Measurements from ENCODE around the gene CLN3.

The CLN3 gene

GRCh38 chr16:28504707-28505404, 13.0 kb upstream of the CLN3 start:
- Histone ChIP-seq H3F3A (ENCODE audit: control insufficient read depth, insufficient read depth) (no peaks in the 10 kb centered on the region), H3K9me3 (ENCODE audit: control insufficient read depth, insufficient read depth, low read length) (no peaks in the 10 kb centered on the region), H3K4me1 (ENCODE audit: control insufficient read depth, low read length) (peaks cover 15% of the 10 kb centered on the region), H3K36me3 (ENCODE audit: control insufficient read depth, low read length) (no peaks in the 10 kb centered on the region), H3K4me3 (ENCODE audit: low read length) (no peak overlapping the region), H3K27ac (ENCODE audit: low read depth, low read length) (no peak overlapping the region), H3K4me2 (ENCODE audit: low read length) (no peak overlapping the region), H3K79me2 (ENCODE audit: control insufficient read depth, low read length) (no peaks in the 10 kb centered on the region), H3K9me2 (replicated peaks; ENCODE audit: control insufficient read depth, low read length) (no peaks in the 10 kb centered on the region), H4K20me1 (ENCODE audit: control insufficient read depth, insufficient read depth, low read depth, low read length) (no peaks in the 10 kb centered on the region), H3K27me3 (ENCODE audit: control insufficient read depth, low read length) (peaks cover 41% of the 10 kb centered on the region)
- TF ChIP-seq CTCF (IDR thresholded peaks at IDR 0.05; ENCODE audit: low read depth, low read length, poor library complexity, severe bottlenecking) (no peak), EZH2phosphoT487 (IDR thresholded peaks at IDR 0.05; ENCODE audit: borderline replicate concordance, low read length) (no peak)

GRCh38 chr16:28503470-28504259, 11.8 kb upstream of the CLN3 start:
- H3K36me3 ChIP-seq (ENCODE audit: control insufficient read depth, low read length) = no peaks in the 10 kb centered on the region
- no peak overlapping the region for H3K4me3 ChIP-seq (ENCODE audit: low read length)
- H4K20me1 ChIP-seq (ENCODE audit: control insufficient read depth, insufficient read depth, low read depth, low read length) = no peaks in the 10 kb centered on the region
- TF ChIP-seq CTCF (IDR thresholded peaks at IDR 0.05; ENCODE audit: low read depth, low read length, poor library complexity, severe bottlenecking) (no peak), EZH2phosphoT487 (IDR thresholded peaks at IDR 0.05; ENCODE audit: borderline replicate concordance, low read length) (no peak)
- H3K27me3 ChIP-seq (ENCODE audit: control insufficient read depth, low read length) = peaks cover 42% of the 10 kb centered on the region
- no peaks in the 10 kb centered on the region for H3F3A ChIP-seq (ENCODE audit: control insufficient read depth, insufficient read depth)
- no peak overlapping the region for H3K4me2 ChIP-seq (ENCODE audit: low read length)
- no peak overlapping the region for H3K27ac ChIP-seq (ENCODE audit: low read depth, low read length)
- no peaks in the 10 kb centered on the region for H3K9me2 ChIP-seq (replicated peaks; ENCODE audit: control insufficient read depth, low read length)
- H3K9me3 ChIP-seq (ENCODE audit: control insufficient read depth, insufficient read depth, low read length) = no peaks in the 10 kb centered on the region
- H3K79me2 ChIP-seq (ENCODE audit: control insufficient read depth, low read length) = no peaks in the 10 kb centered on the region
- H3K4me1 ChIP-seq (ENCODE audit: control insufficient read depth, low read length) = peaks cover 15% of the 10 kb centered on the region

- TF ChIP-seq EZH2phosphoT487 (IDR thresholded peaks at IDR 0.05; ENCODE audit: borderline replicate concordance, low read length) (no peak), CTCF (IDR thresholded peaks at IDR 0.05; ENCODE audit: low read depth, low read length, poor library complexity, severe bottlenecking) (no peak)
- Histone ChIP-seq H3K4me1 (ENCODE audit: control insufficient read depth, low read length) (0 out of 2 replicates have a peak, but pooled peaks cover 5% of the 10 kb centered on the region), H3K9me2 (replicated peaks; ENCODE audit: control insufficient read depth, low read length) (no peaks in the 10 kb centered on the region), H4K20me1 (ENCODE audit: control insufficient read depth, insufficient read depth, low read depth, low read length) (no peaks in the 10 kb centered on the region), H3K4me2 (ENCODE audit: low read length) (no peak overlapping the region), H3K36me3 (ENCODE audit: control insufficient read depth, low read length) (no peaks in the 10 kb centered on the region), H3K27me3 (ENCODE audit: control insufficient read depth, low read length) (peaks cover 36% of the 10 kb centered on the region), H3K27ac (ENCODE audit: low read depth, low read length) (no peak overlapping the region), H3F3A (ENCODE audit: control insufficient read depth, insufficient read depth) (no peaks in the 10 kb centered on the region), H3K4me3 (ENCODE audit: low read length) (no peak overlapping the region), H3K79me2 (ENCODE audit: control insufficient read depth, low read length) (no peaks in the 10 kb centered on the region), H3K9me3 (ENCODE audit: control insufficient read depth, insufficient read depth, low read length) (no peaks in the 10 kb centered on the region)
Observed at GRCh38 chr16:28502290-28502689, 10.4 kb upstream of the CLN3 start.
